Liver (tissue), 3 donors: ENCODE results near the gene INHBB.

Experiments
- ATF3 ChIP-seq: IDR thresholded peaks from 2 replicates; pipeline ENCODE4 v1.6.1; 2016; ENCODE audit warnings: antibody characterized with exemption
- CTCF ChIP-seq: fragments of 150-350 bp; IDR thresholded peaks from 2 replicates; pipeline ENCODE4 v1.5.1; 2017; ENCODE audit warnings: improper control_type of control experiment, low read depth, low read length; ENCODE audit not compliant: missing input control
- FOXA1 ChIP-seq: IDR thresholded peaks from 2 replicates; pipeline ENCODE4 v1.6.1; 2016; ENCODE audit warnings: antibody characterized with exemption
- GABPA ChIP-seq, 2 donors: IDR thresholded peaks in 1 of 2; conservative IDR thresholded peaks in 1 of 2; 2 replicates each; pipeline ENCODE4 v1.6.1; 2016; ENCODE audit warnings: antibody characterized with exemption in 2 of 2, mild to moderate bottlenecking in 1 of 2, moderate library complexity in 1 of 2
- RAD21 ChIP-seq, 2 donors: IDR thresholded peaks; 2 replicates each; pipeline ENCODE4 v1.6.1; 2016; ENCODE audit warnings: antibody characterized with exemption in 2 of 2, mild to moderate bottlenecking in 2 of 2
- RXRA ChIP-seq, 2 donors: IDR thresholded peaks; 2 replicates each; pipeline ENCODE4 v1.6.1; 2017 to 2018; ENCODE audit warnings: antibody characterized with exemption in 2 of 2, mild to moderate bottlenecking in 1 of 2
- SP1 ChIP-seq: IDR thresholded peaks from 2 replicates; pipeline ENCODE4 v1.6.1; 2018; ENCODE audit warnings: antibody characterized with exemption, mild to moderate bottlenecking
- YY1 ChIP-seq: IDR thresholded peaks from 2 replicates; pipeline ENCODE4 v1.6.1; 2016; ENCODE audit warnings: antibody characterized with exemption, mild to moderate bottlenecking
- donor health status: healthy.
- donor health status: healthy.

GRCh38 chr2:120352696-120353590 is 7.0 kb downstream of the INHBB start:
- no peak for TF ChIP-seq CTCF
- no peak for TF ChIP-seq RAD21 (IDR thresholded peaks at IDR 0.05)
- no peak for TF ChIP-seq ATF3
- TF ChIP-seq FOXA1 = no peak
- no peak for TF ChIP-seq SP1
- no peak for TF ChIP-seq GABPA (IDR thresholded peaks at IDR 0.05 in 1 of 2, conservative IDR thresholded peaks at IDR 0.05 in 1 of 2)
- no peak for TF ChIP-seq RXRA (IDR thresholded peaks at IDR 0.05)
- TF ChIP-seq YY1 = no peak
